Measurements from ENCODE around the gene PCDHGA7.
"Not testable (repeated sequence)": the region's sequence is repeated elsewhere in the genome, so short reads cannot be mapped to it uniquely, and the experiment has no call there.

PCDHGA7 gene

DNA sequence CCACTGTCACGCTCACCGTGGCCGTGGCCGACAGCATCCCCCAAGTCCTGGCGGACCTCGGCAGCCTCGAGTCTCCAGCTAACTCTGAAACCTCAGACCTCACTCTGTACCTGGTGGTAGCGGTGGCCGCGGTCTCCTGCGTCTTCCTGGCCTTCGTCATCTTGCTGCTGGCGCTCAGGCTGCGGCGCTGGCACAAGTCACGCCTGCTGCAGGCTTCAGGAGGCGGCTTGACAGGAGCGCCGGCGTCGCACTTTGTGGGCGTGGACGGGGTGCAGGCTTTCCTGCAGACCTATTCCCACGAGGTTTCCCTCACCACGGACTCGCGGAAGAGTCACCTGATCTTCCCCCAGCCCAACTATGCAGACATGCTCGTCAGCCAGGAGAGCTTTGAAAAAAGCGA is 50.2 kb downstream of the PCDHGA7 start:
- DNase-seq = not testable (repeated sequence)

DNA sequence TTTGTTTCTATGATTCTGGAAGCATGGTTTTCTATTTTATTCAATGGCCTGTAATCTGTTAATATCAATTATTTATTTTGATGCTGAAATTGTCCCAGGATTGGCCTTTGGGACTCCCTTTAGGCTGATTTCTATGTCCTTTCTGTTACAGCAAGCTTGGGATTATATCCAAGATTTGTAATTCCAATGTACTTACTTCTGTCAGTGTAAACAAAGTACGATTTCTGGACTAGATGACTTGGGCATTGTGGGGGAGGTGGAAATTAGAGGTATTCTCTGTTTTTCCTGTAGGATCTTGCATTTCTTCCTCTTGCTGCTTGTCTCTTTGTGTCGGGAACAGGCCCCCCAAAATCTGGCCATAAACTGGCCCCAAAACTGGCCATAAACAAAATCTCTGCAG is 51.5 kb downstream of the PCDHGA7 start:
- no peak for DNase-seq
